Caco-2 (cell line): ENCODE results near the gene TSPAN9. TPM values are rescaled to one million over a fixed set of nuclear protein-coding genes. Genes with fewer than 3 reads are reported as not detected.
A peak's percentile ranks its signal among the peaks of the same experiment; 100 is the strongest.

Experiments
- BruUV-seq: library from RNA; stranded (reverse); fragments of 400-500 nt; replicated peaks from 2 replicates; lab custom pipeline; 2021; lab: Mats Ljungman, UMichigan
- CTCF ChIA-PET: fragments of 300-600 bp; sonication (Branson Sonifier 250); formaldehyde crosslinking; loops from one replicate; lab custom pipeline; 2022; ENCODE audit warnings: antibody characterized with exemption; lab: Charles Lee
- POLR2A ChIA-PET: fragments of 300-600 bp; sonication (Branson Sonifier 250); formaldehyde crosslinking; loops from one replicate; lab custom pipeline; 2022; ENCODE audit warnings: antibody characterized with exemption; lab: Charles Lee
- DNase-seq, 2 experiments: peaks; one replicate each; pipeline versions ENCODE4 v3.0.0 to v3.0.0-alpha.2; 2020 to 2022
- H3K27me3 ChIP-seq: replicated peaks from 2 replicates; pipeline ENCODE4 v1.6.0; 2011; ENCODE audit warnings: low read length; ENCODE audit not compliant: control insufficient read depth, insufficient read depth
- H3K36me3 ChIP-seq: 2 replicates; pipeline ENCODE4 v1.5.1; 2011; ENCODE audit warnings: low read length; ENCODE audit not compliant: control insufficient read depth, insufficient read depth
- H3K4me1 ChIP-seq: fragments of 250-450 bp; sonication (Bioruptor Pico); 2 replicates; pipeline ENCODE4 v1.5.1; 2020; ENCODE audit warnings: mild to moderate bottlenecking
- H3K4me3 ChIP-seq: 2 replicates; pipeline ENCODE4 v1.5.1; 2011; ENCODE audit warnings: low read depth, mild to moderate bottlenecking, control low read depth, low read length
- H3K9me3 ChIP-seq: fragments of 250-450 bp; sonication (Bioruptor Pico); 2 replicates; pipeline ENCODE4 v1.5.1; 2020; ENCODE audit warnings: mild to moderate bottlenecking, moderate library complexity
- H3K27ac Mint-ChIP-seq: one replicate; pipeline ENCODE4 v1.8.0; 2022; ENCODE audit warnings: mixed read lengths; ENCODE audit not compliant: unreplicated experiment
- H3K27me3 Mint-ChIP-seq: one replicate; pipeline ENCODE4 v1.8.0; 2022; ENCODE audit warnings: mixed read lengths; ENCODE audit not compliant: insufficient read depth, unreplicated experiment
- H3K36me3 Mint-ChIP-seq: one replicate; pipeline ENCODE4 v1.8.0; 2022; ENCODE audit warnings: mild to moderate bottlenecking, mixed read lengths; ENCODE audit not compliant: insufficient read depth, unreplicated experiment
- H3K4me1 Mint-ChIP-seq: one replicate; pipeline ENCODE4 v1.8.0; 2022; ENCODE audit warnings: low read depth, mixed read lengths; ENCODE audit not compliant: unreplicated experiment
- H3K4me3 Mint-ChIP-seq: one replicate; pipeline ENCODE4 v1.8.0; 2022; ENCODE audit warnings: mild to moderate bottlenecking, moderate library complexity, mixed read lengths; ENCODE audit not compliant: unreplicated experiment
- H3K9me3 Mint-ChIP-seq: one replicate; pipeline ENCODE4 v1.8.0; 2022; ENCODE audit warnings: mixed read lengths; ENCODE audit not compliant: unreplicated experiment
- intact Hi-C: fragments of 100-400 bp; cut with micrococcal nuclease; formaldehyde crosslinking; loops from one replicate; pipeline ENCODE4 v1.10.0; 2022; ENCODE audit not compliant: unreplicated experiment
- total RNA-seq: library from RNA; stranded (reverse); gene quantifications from 2 replicates; pipeline ENCODE4 v1.2.3, GENCODE V29; 2022
- TF ChIP-seq, protein P1 (sequence below), 2 experiments: fragments of 200-600 bp in 1 of 2; IDR thresholded peaks; 1 replicate in 1 of 2; 2 replicates in 1 of 2; pipeline versions ENCODE4 v1.5.1 to v1.8.0; 2011 to 2022; ENCODE audit warnings: antibody characterized with exemption in 1 of 2, control low read depth in 1 of 2, inconsistent platforms in 1 of 2, low read depth in 1 of 2, low read length in 1 of 2, mild to moderate bottlenecking in 1 of 2, moderate library complexity in 1 of 2; ENCODE audit not compliant: insufficient read depth in 1 of 2, severe bottlenecking in 1 of 2, unreplicated experiment in 1 of 2

The TSPAN9 gene
- total RNA-seq, 1 experiment from 2014 or later = 49.1 TPM

DNA sequence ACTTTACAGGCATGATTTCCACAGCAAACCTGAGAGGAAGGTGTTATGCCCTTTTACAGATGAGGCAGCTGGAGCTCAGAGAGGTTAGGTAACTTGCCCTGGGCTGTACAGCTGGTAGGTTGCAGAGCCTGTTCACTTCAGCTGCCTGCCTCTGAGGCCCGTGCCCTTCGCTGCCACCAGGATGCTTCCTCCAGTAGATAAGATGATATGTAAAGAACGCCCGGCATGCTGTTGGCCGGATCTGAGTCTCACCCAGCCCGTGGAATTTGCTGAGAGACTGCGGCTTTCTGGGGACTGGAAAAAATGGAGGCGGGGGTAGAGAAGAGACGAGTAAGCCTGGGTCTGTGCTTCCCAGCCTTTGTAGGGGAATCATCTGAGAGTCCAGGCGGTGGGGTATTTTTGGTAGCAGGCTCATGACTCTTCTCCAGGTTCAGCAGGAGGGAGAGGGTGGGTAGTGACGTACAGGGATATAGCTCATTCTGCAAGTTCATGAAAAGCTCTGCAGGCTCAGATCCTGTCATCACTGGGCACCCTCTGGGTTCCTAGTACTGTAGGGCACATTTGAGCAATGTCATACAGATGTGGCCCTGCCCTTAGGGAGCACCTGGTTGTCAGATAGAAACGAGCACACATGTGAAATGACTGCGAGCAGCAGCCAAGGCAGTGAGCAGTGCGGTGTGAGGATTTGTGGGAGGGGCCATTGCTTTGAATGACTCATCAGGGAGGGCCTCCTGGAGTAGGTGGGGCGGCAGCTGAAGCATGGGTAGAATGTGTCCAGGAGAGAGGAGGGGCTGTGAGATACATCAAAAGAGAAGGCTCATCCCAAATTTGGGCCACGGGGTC lies 159.4 kb downstream of the TSPAN9 start:
- BruUV-seq = no TSS peak
- Mint-ChIP-seq H3K4me1 (peaks cover 52% of the 10 kb centered on the region), H3K27ac (peak overlapping the region; percentile 71), H3K9me3 (no peaks in the 10 kb centered on the region), H3K27me3 (no peaks in the 10 kb centered on the region), H3K36me3 (no peaks in the 10 kb centered on the region), H3K4me3 (peak overlapping the region; percentile 47)
- intact Hi-C loops = no loop called here
- peak; percentile 77 to 85 for DNase-seq
- ChIA-PET CTCF (interaction anchor here (0.6 to 1.5 kb wide), 3 partner anchors 39 to 191 kb away, joined by 4 to 8 read pairs (median 4); no protein-coding TSS in a partner anchor), POLR2A (no interaction called here)
- TF ChIP-seq, protein P1, sequence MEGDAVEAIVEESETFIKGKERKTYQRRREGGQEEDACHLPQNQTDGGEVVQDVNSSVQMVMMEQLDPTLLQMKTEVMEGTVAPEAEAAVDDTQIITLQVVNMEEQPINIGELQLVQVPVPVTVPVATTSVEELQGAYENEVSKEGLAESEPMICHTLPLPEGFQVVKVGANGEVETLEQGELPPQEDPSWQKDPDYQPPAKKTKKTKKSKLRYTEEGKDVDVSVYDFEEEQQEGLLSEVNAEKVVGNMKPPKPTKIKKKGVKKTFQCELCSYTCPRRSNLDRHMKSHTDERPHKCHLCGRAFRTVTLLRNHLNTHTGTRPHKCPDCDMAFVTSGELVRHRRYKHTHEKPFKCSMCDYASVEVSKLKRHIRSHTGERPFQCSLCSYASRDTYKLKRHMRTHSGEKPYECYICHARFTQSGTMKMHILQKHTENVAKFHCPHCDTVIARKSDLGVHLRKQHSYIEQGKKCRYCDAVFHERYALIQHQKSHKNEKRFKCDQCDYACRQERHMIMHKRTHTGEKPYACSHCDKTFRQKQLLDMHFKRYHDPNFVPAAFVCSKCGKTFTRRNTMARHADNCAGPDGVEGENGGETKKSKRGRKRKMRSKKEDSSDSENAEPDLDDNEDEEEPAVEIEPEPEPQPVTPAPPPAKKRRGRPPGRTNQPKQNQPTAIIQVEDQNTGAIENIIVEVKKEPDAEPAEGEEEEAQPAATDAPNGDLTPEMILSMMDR (IDR thresholded peaks at IDR 0.05; ENCODE audit: insufficient read depth in 1 of 2, low read depth in 1 of 2, low read length in 1 of 2, severe bottlenecking in 1 of 2, unreplicated experiment in 1 of 2) = no peak
- Histone ChIP-seq H3K27me3 (no peaks in the 10 kb centered on the region), H3K36me3 (no peaks in the 10 kb centered on the region), H3K9me3 (no peaks in the 10 kb centered on the region), H3K4me3 (no peak overlapping the region), H3K4me1 (peaks cover 37% of the 10 kb centered on the region)

DNA sequence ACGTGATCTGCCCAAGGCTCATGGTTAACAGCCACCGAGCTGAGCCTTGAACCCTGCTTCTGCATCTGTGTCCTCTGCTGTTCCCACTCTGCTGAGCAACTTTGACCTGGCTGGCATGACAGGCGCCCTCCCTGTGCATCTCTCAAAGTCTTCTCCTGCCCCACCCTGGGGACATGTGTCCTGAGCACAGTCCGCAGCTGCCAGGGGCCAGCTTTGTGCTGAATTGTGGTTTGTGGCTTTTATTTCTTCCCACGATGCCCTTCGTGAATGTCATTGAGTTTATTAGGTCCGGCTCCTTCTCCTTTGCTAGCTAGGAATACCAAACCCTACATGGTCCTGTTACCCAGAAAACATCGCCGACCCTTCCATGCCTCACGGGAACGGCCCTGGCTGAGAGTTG lies 161.0 kb downstream of the TSPAN9 start:
- Histone ChIP-seq H3K27me3 (no peaks in the 10 kb centered on the region), H3K4me1 (peaks cover 45% of the 10 kb centered on the region), H3K36me3 (no peaks in the 10 kb centered on the region), H3K4me3 (no peak overlapping the region), H3K9me3 (no peaks in the 10 kb centered on the region)
- no peaks in the 10 kb centered on the region for H3K36me3 Mint-ChIP-seq
- peaks cover 47% of the 10 kb centered on the region for H3K4me1 Mint-ChIP-seq
- ChIA-PET CTCF (no interaction called here), POLR2A (no interaction called here)
- no peak overlapping the region for H3K4me3 Mint-ChIP-seq
- H3K27ac Mint-ChIP-seq = peak overlapping the region; percentile 71
- no peaks in the 10 kb centered on the region for H3K27me3 Mint-ChIP-seq
- no peak for DNase-seq
- TF ChIP-seq, protein P1 (IDR thresholded peaks at IDR 0.05; ENCODE audit: insufficient read depth in 1 of 2, low read depth in 1 of 2, low read length in 1 of 2, severe bottlenecking in 1 of 2, unreplicated experiment in 1 of 2) = no peak
- no peaks in the 10 kb centered on the region for H3K9me3 Mint-ChIP-seq
- BruUV-seq = no TSS peak
- intact Hi-C loops = no loop called here

- no TSS peak for BruUV-seq
- no peaks in the 10 kb centered on the region for H3K27me3 ChIP-seq
- intact Hi-C loops = loop anchor here (5.0 kb wide), 1 partner anchor 39 kb away; no protein-coding TSS in a partner anchor
- H3K4me1 Mint-ChIP-seq = peaks cover 19% of the 10 kb centered on the region
- ChIA-PET POLR2A (no interaction called here), CTCF (interaction anchor here (0.8 to 2.5 kb wide), 9 partner anchors 17 to 168 kb away, joined by 3 to 17 read pairs (median 6); no protein-coding TSS in a partner anchor)
- peaks cover 5% of the 10 kb centered on the region for H3K36me3 Mint-ChIP-seq
- DNase-seq = peak; percentile 82
- peaks cover 31% of the 10 kb centered on the region for H3K4me1 ChIP-seq
- TF ChIP-seq, protein P1 (IDR thresholded peaks at IDR 0.05; ENCODE audit: insufficient read depth in 1 of 2, low read depth in 1 of 2, low read length in 1 of 2, severe bottlenecking in 1 of 2, unreplicated experiment in 1 of 2) = no peak
- no peaks in the 10 kb centered on the region for H3K36me3 ChIP-seq
- no peaks in the 10 kb centered on the region for H3K9me3 ChIP-seq
- peak overlapping the region; percentile 11 for H3K27ac Mint-ChIP-seq
- H3K4me3 Mint-ChIP-seq = peak overlapping the region; percentile 0
- H3K9me3 Mint-ChIP-seq = no peaks in the 10 kb centered on the region
- no peaks in the 10 kb centered on the region for H3K27me3 Mint-ChIP-seq
- no peak overlapping the region for H3K4me3 ChIP-seq
These were observed 164.4 kb downstream of the TSPAN9 start for GRCh38 chr12:3241621-3242020.
